GM04503 (cell line): ENCODE data around the gene ZNRF4.
"Not testable (repeated sequence)": the region's sequence is repeated elsewhere in the genome, so short reads cannot be mapped to it uniquely, and the experiment has no call there.

Source experiments
- DNase-seq: peaks from one replicate; pipeline ENCODE4 v3.0.0-alpha.2; 2012; ENCODE audit warnings: low read depth

Gene ZNRF4, protein sequence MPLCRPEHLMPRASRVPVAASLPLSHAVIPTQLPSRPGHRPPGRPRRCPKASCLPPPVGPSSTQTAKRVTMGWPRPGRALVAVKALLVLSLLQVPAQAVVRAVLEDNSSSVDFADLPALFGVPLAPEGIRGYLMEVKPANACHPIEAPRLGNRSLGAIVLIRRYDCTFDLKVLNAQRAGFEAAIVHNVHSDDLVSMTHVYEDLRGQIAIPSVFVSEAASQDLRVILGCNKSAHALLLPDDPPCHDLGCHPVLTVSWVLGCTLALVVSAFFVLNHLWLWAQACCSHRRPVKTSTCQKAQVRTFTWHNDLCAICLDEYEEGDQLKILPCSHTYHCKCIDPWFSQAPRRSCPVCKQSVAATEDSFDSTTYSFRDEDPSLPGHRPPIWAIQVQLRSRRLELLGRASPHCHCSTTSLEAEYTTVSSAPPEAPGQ

GRCh38 chr19:5455367-5456129 is at the start of gene ZNRF4:
TSS of gene ZNRF4 (plus strand) at chr19:5455417. CDS start at chr19:5455492, 75 bp downstream.
- DNase-seq: no peak

DNA sequence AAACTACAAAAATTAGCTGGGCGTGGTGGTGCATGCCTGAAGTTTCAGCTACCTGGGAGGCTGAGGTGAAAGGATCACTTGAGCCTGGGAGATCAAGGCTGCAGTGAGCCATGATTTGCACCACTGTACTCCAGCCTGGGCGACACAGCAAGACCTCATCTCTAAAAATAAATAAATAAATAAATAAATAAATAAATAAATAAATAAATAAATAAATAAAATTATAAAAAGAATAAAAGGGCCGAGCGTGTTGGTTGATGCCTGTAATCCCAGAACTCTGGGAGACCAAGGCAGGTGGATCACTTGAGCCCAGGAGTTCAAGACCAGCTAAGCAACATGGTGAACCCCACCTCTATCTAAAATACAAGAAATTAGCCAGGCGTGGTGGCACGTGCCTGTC is 49.0 kb upstream of the ZNRF4 start:
- DNase-seq: not testable (repeated sequence)

- no peak for DNase-seq
Measured at GRCh38 chr19:5406816-5407215, 48.4 kb upstream of the ZNRF4 start.

- DNase-seq: no peak
Measured at GRCh38 chr19:5407356-5407755, 47.9 kb upstream of the ZNRF4 start.

DNA sequence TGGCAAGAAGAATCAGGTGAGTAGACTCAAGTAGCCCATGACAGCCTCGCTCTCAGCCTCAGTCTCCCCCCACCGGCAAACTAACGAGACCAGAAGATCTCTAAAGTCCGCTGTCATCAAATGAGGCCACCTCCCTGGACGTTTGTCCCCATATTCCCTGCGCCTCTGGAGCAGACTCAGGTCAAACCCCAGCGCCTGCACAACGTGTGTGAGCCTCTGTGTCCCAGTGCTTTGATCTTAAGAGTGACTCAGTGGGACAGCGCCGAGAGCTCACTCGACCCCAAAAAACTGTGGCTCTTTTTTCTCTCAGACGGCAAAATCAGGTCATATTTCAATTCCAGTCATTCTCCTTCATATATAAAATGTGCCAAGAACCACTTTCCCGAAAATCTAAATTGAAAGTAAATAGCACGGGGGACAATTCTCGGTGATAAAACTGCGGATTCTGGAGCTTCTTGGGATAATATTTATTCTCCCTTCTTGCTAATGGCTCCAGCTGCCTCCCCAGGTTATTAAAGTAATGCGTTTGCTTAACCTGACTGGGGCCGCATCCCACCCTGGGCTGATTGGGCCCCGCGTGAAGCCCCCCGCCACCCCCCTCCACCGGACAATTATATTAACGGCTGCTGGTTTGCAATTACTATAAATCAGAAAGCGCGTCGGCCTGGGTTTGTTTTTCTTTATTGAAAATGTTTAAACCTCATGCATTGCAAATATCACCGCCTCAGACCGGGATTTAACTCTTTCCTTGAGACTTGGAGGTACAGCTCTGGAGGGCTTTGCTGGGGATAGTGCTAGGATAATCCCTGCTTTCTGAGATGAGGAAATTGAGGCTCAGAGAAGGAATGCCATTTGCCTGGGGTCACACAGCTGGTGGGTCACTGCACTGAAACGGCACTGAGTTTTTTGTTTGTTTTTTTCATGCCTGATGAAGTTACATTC is 37.5 kb upstream of the ZNRF4 start:
- DNase-seq: no peak

DNA sequence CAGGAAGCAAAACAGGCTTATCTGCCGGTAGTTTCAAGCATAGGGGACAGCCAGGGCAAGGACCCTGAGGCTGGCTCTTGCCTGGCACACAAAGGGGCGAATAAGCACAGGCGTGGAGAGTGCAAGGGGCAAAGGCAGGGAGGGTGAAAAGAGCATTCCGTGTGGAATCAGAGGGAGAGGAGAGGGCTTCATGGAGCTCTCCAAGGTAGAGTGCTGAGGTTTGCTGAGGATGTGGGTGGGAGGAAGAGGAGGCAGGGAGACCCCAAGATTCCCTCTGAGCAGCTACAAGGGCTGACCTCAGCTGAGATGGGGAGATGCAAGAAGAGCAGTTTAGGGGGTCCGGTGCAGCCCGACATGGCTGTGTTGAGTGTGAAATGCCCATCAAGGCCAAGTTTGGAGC is 36.5 kb upstream of the ZNRF4 start:
- no peak for DNase-seq

GRCh38 chr19:5420953-5421352 is 34.3 kb upstream of the ZNRF4 start:
- DNase-seq: no peak

DNA sequence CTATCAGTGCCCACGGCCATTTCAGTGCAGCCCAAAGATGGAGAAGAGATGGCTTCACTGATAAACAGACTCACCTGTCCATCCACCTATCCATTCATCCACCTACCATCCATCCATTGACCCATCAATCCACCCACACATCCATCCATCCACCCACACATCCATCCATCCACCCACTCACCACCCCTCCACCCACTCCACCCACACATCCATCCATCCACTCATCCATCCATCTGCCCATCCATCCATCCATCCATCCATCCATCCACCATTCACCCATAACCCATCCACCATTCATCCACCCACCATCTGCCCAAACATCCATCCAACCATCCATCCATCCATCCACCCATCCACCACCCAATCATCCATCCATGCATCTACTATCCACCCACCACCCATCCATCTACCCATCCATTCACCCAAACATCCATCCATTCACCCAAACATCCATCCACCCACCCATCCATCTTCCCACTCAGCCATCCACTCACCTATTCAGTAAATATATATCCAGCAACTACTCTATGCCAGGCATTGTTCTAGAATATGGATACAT is 31.6 kb upstream of the ZNRF4 start:
- DNase-seq: no peak

DNA sequence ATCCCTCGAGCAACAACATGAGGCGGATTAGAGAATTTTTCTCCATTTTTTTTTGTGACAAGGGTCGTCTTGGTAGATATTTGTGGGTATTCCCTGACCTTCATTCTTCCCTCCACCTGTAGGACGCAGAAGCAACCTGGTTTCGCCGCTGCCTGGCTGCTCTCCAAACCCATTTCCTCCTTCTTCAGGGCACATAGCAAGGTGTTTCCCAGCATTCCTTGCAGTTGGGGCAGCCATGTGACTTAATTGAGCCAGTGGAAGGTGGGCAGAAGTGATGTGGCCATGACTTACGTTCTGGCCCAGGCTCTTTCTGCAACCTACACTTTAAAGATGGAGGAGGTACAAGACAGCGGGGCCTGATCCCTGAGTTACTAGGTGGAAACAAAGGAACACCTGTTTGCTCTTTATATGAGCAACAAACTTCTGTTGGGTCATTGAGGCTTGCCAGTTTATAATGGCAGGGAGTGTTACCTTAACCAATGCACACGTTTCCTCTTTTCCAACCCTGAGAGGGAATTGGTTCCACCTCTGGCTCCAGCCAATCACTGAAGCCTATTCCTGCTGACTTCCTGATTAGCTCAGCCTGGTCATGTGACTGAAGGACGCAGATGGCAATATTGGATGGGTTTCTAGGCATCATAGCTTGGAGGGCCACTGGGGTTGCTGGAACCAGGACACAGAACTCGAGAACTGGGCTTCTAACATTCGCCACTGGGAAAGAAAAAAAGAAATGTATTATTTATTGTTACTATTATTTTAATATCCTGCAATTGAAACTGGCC is 30.8 kb upstream of the ZNRF4 start:
- DNase-seq: no peak

GRCh38 chr19:5425260-5425659 is 30.0 kb upstream of the ZNRF4 start:
- no peak for DNase-seq

DNA sequence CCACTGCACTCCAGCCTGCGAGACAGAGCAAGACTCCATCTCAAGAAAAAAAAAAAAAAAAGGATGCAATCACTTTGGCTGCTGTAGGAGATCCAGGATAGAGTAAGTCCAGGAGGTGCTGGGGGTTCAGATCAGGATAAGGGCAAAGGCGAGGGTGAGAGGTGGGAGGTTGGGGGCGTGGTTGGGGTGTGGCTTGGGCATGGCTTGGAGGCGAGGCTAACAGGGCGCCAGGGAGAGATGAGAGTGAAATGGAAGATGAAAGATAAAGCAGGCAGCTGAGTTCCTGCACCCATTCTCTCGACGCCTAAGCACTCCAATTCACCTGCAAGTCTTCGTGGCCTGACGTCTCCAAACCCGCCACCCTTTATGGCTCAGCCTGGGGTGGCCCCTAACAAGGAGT is 25.0 kb upstream of the ZNRF4 start:
- DNase-seq: no peak

DNA sequence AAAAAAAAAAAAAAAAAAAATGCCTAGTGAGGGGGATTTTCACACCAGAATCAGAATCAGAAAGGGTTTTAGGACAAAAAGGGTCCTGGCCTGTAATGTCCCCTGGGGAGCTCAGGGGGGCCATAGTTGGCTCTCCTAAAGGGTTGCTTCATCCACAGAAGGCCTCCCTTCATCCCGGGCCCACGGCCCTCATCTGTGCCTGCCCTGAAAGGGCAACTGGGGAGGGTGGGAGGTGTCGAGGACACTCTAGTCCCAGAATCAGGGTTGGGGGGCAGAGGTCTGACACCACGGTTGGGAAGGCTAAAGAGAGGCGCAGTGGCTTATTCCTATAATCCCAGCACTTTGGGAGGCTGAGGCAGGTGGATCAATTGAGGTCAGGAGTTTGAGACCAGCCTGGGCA is 22.5 kb upstream of the ZNRF4 start:
- no peak for DNase-seq

GRCh38 chr19:5434351-5434917 is 20.8 kb upstream of the ZNRF4 start:
- no peak for DNase-seq

- DNase-seq: peak; percentile 36
Measured at GRCh38 chr19:5434970-5435641, 20.1 kb upstream of the ZNRF4 start.

DNA sequence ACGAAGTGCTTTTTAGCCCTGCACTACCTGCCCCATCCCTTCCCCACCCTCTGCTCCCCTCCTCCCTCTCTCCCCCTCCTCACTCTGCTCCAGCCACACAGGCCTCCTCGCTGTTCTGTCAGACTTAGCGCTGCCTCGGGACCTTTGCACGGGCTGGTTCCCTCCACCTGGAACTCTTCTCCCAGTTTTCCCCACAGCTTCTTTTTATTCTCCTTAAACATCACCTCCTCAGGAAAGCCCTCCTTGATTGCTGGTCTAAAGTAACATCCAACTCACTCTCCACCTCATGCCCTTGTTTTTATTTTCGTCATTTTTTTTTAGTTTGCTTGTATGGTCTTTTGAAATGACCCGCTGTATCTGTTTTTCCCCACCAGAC is 19.6 kb upstream of the ZNRF4 start:
- DNase-seq: no peak

DNA sequence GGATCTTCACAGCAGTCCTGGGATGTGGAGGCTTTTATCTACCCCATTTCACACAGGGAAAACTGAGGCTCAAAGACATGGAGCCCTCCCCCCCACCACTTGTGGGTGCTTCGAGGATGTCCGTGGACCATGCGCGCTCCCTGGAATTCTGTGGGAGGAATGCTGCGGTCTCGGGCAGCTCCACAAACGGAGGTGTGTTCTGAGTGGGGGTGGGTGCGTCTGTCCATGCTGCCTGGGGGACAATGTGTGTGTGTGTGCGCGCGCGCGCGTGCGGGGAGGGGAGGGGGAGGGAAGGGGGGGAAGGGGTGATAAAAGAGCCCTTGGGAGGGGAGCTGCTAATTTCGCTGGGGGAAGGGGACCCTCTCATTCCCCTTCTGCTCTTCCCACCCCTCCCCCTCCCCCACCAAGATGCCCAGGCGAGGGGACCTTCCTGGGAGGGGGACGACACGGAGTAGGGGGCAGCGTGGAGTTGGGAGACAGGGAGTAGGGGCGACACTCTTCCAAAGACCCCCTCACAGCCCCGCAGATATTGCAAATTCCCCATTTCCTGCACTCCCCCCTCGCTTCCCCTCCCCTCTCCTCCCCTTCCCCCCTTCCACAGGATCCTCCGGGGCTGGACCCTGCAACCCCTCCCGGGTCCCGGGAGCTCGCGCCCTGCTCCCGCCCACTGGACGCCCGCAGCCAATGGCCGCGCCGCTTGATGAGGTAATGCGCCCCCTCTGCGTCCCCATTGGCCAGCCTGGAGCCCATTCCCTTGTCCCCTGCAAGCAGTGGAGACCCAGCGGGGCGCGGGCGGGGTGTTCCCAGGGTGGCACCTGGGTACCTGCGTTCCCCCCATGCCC is 18.9 kb upstream of the ZNRF4 start:
- DNase-seq: no peak

DNA sequence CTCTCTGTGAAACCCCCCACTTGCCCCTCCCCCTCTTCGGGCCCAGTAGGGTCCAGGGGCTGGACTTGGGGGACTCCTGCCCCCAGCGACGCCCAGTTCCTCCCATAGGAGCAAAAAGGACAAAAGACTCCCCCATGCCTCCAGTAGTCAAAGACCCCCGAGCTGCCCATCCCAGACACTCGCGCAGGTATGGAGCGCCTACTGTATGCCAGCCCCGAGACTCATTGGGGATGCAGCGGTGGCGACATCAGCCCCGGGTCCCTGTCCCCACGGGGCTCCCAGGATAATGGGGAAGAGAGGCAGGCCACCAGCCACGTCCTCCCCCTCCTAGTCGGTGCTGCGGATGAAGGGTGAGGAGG is 18.3 kb upstream of the ZNRF4 start:
- no peak for DNase-seq

GRCh38 chr19:5438756-5439155 is 16.5 kb upstream of the ZNRF4 start:
- DNase-seq: not testable (repeated sequence)

- DNase-seq: no peak
Measured at GRCh38 chr19:5439452-5439851, 15.8 kb upstream of the ZNRF4 start.
